GM21529 (cell line): ENCODE data around the gene FBH1.
"Not testable (repeated sequence)": the region's sequence is repeated elsewhere in the genome, so short reads cannot be mapped to it uniquely, and the experiment has no call there.

Experiments used
- ATAC-seq: cut with Tn5 transposase; IDR thresholded peaks from one replicate; pipeline ENCODE4 v1.9.1; 2021; ENCODE audit not compliant: unreplicated experiment

The FBH1 gene

GRCh38 chr10:5889624-5890451, at the start of gene FBH1, which contains the start of gene ANKRD16:
Gene FBH1, plus strand, starts transcription at chr10:5890243. Its CDS starts 103 bp downstream, at chr10:5890346.
Gene ANKRD16, minus strand, starts transcription at chr10:5889893. Its CDS starts 539 bp downstream, at chr10:5889354.
- ATAC-seq = peak; percentile 83

GRCh38 chr10:5840314-5841307, 49.4 kb upstream of the FBH1 start:
- peak; percentile 82 for ATAC-seq

- no peak for ATAC-seq
Observed at GRCh38 chr10:5841965-5842364, 48.1 kb upstream of the FBH1 start.

- no peak for ATAC-seq
Observed at GRCh38 chr10:5843686-5844344, 46.2 kb upstream of the FBH1 start.

DNA sequence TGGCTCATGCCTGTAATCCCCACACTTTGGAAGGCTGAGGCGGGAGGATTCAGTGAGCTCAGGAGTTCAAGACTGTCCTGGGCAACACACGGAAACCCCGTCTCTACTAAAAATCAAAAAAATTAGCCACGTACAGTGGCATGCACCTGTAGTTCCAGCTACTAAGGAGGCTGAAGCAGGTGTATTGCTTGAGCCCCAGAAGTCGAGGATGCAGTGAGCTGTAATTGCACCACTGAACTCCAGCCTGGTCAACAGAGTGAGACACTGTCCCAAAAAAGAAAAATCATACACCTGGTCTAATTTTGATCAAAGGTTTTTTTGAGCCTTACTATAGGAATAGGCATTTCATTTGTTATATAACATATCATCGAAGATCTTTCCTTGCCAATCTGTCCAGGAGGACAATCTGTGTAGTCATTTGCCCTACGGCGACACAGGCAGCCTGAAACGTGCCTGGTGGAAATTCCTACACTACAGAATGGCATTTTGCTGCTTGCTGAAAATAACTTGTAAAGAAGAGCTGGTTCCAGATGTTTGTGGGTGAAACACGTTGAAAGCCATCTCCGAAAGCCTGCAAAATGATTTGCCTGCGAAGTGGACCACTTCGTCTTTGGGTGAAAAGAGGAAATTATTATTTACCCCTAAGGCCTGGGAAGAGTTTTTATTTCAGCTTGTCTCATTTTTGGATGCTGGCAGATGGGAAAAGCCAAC, 45.5 kb upstream of the FBH1 start:
- ATAC-seq = no peak

DNA sequence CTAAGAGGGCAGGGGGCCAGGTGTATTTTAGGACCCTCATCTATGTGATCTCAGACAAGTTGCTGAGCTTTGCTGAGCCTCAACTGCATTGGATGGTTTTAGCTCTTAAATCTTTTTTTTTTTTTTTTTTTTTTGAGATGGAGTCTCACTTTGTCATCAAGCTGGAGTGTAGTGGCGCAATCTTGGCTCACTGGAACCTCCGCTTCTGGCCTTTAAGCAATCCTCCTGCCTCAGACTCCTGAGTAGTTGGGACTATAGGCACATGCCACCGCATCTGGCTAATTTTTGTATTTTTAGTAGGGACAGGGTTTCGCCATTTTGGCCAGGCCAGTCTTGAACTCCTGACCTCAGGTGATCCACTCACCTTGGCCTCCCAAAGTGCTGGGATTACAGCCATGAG, 43.4 kb upstream of the FBH1 start:
- not testable (repeated sequence) for ATAC-seq

DNA sequence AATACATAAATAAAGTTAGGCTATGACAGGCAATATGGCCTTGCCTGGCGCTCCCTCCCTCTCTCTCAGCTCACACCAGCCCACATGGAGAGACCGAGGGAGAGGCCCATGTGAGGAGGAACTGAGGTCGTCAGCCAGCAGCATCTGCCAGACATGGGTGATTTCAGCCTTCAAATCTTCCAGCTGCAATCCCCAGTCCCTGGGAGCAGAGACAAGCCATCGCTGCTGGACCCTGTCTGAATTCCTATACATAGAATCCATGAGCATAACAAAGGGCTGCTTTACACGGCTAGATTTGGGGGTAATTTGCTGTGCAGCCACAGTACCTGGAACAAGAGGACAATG, 35.9 kb upstream of the FBH1 start:
- ATAC-seq = no peak

GRCh38 chr10:5855979-5856700, 33.9 kb upstream of the FBH1 start:
- ATAC-seq = no peak

GRCh38 chr10:5856701-5857004, 33.4 kb upstream of the FBH1 start:
- no peak for ATAC-seq

GRCh38 chr10:5858811-5859210, 31.2 kb upstream of the FBH1 start:
- ATAC-seq = no peak

GRCh38 chr10:5860066-5860465, 30.0 kb upstream of the FBH1 start:
- ATAC-seq = no peak

DNA sequence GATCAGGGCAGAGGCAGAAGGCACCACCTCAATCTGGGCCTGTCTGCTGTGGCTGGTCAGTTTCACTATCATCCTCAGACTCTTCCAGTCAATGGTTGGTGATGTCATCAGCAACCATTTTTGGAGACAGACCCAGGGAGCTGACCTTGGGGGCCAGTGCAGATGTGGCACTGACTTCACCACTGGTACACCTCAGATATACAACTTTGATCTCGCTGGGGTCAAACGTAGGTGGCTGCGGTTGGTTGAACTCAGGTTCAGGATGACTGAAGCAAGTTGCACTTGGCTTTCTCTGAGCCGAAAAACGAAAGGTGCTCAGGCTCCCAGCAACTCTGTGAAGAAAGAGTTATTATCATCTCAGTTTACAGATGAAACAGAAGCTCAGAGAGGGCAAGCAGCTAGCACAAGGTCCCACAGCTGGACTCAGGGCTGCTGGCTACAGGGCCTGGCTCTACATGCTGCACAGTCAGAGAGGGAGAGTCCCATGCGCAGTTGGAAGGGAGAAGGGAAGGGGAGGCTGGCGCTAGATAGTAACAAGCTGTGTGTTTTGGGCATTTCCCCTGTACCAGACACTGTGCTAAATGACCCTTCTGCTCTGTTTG, 27.6 kb upstream of the FBH1 start:
- ATAC-seq = peak; percentile 96

- not testable (repeated sequence) for ATAC-seq
Observed at GRCh38 chr10:5862981-5863685, 26.9 kb upstream of the FBH1 start.

GRCh38 chr10:5866451-5867081, 23.5 kb upstream of the FBH1 start:
- not testable (repeated sequence) for ATAC-seq

DNA sequence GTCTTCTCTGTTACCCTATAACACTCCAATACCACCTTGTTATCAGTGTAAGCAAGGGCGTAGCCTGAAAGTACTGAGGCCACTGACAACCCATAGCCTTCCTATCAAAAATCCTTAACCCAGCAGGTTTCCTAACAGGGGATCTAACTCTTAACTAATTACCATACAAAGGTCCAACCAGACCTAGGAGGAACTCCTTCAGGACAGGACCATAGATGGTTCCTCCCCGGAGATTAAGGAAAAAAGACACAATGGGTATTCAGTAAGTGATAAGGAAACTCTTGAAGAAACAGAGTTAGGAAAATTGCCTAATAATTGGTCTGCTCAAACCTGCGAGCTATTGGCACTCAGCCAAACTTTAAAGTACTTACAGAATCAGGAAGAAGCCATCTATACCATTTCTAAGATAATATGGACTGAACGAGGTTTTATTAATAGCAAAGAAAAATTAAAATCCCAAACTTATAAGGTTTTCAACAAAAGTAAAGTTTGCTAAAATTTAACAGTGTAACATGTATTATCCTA, 22.9 kb upstream of the FBH1 start:
- ATAC-seq = not testable (repeated sequence)

DNA sequence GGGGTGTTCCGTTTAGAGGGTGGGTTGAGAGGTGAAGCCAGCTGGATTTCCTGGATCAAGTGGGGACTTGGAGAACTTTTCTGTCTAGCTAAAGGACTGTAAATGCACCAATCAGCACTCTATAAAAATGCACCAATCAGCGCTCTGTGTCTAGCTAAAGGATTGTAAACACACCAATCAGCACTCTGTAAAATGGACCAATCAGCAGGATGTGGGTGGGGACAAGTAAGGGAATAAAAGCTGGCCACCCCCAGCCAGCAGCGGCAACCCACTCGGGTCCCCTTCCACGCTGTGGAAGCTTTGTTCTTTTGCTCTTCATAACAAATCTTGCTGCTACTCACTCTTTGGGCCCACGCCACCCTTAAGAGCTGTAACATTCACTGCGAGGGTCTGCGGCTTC, 21.7 kb upstream of the FBH1 start:
- ATAC-seq = not testable (repeated sequence)

DNA sequence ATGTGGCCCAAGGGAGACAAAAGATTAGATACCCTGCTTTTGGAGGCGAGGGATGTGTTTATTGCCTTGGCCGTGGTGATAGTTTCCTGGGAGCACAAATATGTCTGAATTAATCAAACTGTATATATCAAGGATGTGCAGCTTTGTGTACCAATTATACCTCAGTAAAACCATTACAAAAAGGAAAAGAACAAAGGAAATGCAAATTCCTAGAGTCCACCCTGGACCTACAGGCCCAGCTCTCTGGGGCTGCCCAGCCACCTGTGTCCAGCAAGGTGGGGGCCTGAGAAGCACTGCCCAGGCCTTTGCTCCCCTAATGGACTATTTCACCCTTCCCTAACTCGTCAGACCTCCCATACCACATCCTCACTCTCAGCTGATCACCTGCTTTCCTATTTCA, 20.9 kb upstream of the FBH1 start:
- ATAC-seq = no peak

- no peak for ATAC-seq
Observed at GRCh38 chr10:5871596-5871995, 18.4 kb upstream of the FBH1 start.
